ENCODE results near the gene GRAMD4. TPM values are rescaled to one million over a fixed set of nuclear protein-coding genes. Genes with fewer than 3 reads are reported as not detected.

GRAMD4 gene
- total RNA-seq, 1 experiment from 2014 or later, result 19.8 TPM

- Histone ChIP-seq H3K79me2 (ENCODE audit: insufficient read depth, low read length) (no peaks in the 10 kb centered on the region), H2BK12ac (ENCODE audit: insufficient read length, low read depth, low read length) (no peak overlapping the region), H4K5ac (ENCODE audit: insufficient read length, low read depth, low read length) (no peak overlapping the region), H3K56ac (ENCODE audit: insufficient read length, low read depth, low read length) (no peak overlapping the region), H2BK20ac (ENCODE audit: low read depth, low read length, poor library complexity, severe bottlenecking) (no peak overlapping the region), H4K91ac (ENCODE audit: insufficient read length, low read depth, low read length) (no peak overlapping the region), H3K23ac (ENCODE audit: insufficient read length, low read depth, low read length) (no peak overlapping the region), H3K79me1 (ENCODE audit: insufficient read depth, low read depth, low read length, poor library complexity, severe bottlenecking) (no peaks in the 10 kb centered on the region), H2BK15ac (ENCODE audit: low read depth, low read length) (no peak overlapping the region), H3K14ac (ENCODE audit: insufficient read depth, low read length) (no peak overlapping the region; the same call in 1 of the 2 replicates), H2BK120ac (ENCODE audit: low read depth, low read length, poor library complexity, severe bottlenecking) (no peak overlapping the region), H3K23me2 (ENCODE audit: insufficient read length, low read depth, low read length, poor library complexity, severe bottlenecking) (no peaks in the 10 kb centered on the region), H4K20me1 (ENCODE audit: control insufficient read depth, insufficient read depth, insufficient read length) (no peaks in the 10 kb centered on the region), H3T11ph (ENCODE audit: low read length) (no peak overlapping the region), H4K8ac (replicated peaks; ENCODE audit: insufficient read length, low read depth, low read length) (no peak overlapping the region), H3K4me1 (ENCODE audit: insufficient read depth, low read length) (no peaks in the 10 kb centered on the region), H3K9ac (ENCODE audit: extremely low read depth, insufficient read length, low read length) (no peak overlapping the region), H3K9me3 (ENCODE audit: control insufficient read depth, low read depth, low read length) (no peaks in the 10 kb centered on the region), H2AFZ (ENCODE audit: low read length) (no peak overlapping the region), H3K27me3 (ENCODE audit: insufficient read depth, low read length) (no peaks in the 10 kb centered on the region), H2AK5ac (ENCODE audit: insufficient read length, low read length) (no peak overlapping the region), H2BK5ac (ENCODE audit: insufficient read length, low read length) (no peak overlapping the region), H3K18ac (ENCODE audit: insufficient read length, low read depth, low read length) (no peak overlapping the region), H3K4me2 (ENCODE audit: insufficient read depth, insufficient read length, low read length) (no peak overlapping the region), H3K27ac (ENCODE audit: insufficient read length, low read depth, low read length) (no peak overlapping the region), H3K4ac (ENCODE audit: low read depth, low read length) (no peak overlapping the region)
- Mint-ChIP-seq H3K36me3 (ENCODE audit: insufficient read depth in 1 of 3, low read depth in 3 of 3) (no peaks in the 10 kb centered on the region), H3K4me1 (peaks cover 11 to 14% of the 10 kb centered on the region in 2 experiments), H3K9me3 (peaks cover 0 to 5% of the 10 kb centered on the region in 2 experiments; a peak in 1 of 5 replicates), H3K27me3 (ENCODE audit: low read depth) (no peaks in the 10 kb centered on the region), H3K27ac (no peak overlapping the region), H3K4me3 (no peak overlapping the region)
- no peak for DNase-seq
- WGBS (ENCODE audit: extremely low coverage, insufficient read length, low lambda C conversion rate), result no CpG with 5 or more reads among the region's 18 CpGs
- TF ChIP-seq, protein P1, sequence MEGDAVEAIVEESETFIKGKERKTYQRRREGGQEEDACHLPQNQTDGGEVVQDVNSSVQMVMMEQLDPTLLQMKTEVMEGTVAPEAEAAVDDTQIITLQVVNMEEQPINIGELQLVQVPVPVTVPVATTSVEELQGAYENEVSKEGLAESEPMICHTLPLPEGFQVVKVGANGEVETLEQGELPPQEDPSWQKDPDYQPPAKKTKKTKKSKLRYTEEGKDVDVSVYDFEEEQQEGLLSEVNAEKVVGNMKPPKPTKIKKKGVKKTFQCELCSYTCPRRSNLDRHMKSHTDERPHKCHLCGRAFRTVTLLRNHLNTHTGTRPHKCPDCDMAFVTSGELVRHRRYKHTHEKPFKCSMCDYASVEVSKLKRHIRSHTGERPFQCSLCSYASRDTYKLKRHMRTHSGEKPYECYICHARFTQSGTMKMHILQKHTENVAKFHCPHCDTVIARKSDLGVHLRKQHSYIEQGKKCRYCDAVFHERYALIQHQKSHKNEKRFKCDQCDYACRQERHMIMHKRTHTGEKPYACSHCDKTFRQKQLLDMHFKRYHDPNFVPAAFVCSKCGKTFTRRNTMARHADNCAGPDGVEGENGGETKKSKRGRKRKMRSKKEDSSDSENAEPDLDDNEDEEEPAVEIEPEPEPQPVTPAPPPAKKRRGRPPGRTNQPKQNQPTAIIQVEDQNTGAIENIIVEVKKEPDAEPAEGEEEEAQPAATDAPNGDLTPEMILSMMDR (conservative IDR thresholded peaks at IDR 0.05), result no peak
Measured at GRCh38 chr22:46617207-46617985, 2.8 kb upstream of the GRAMD4 start.

Measured in H9 (cell line).